HUES64 (cell line): ENCODE measurements around the gene MYLK.
"Not testable (repeated sequence)": the region's sequence is repeated elsewhere in the genome, so short reads cannot be mapped to it uniquely, and the experiment has no call there.

Experiments
- H3K27ac ChIP-seq: 2 replicates; pipeline ENCODE4 v1.7.0; 2013; ENCODE audit warnings: low read depth, low read length, inconsistent platforms
- H3K27me3 ChIP-seq: 2 replicates; pipeline ENCODE4 v1.6.1; 2013; ENCODE audit warnings: mild to moderate bottlenecking, low read length; ENCODE audit not compliant: insufficient read depth
- H3K36me3 ChIP-seq: 2 replicates; pipeline ENCODE4 v1.6.1; 2013; ENCODE audit warnings: mild to moderate bottlenecking, low read length; ENCODE audit not compliant: insufficient read depth
- H3K4me1 ChIP-seq: 2 replicates; pipeline ENCODE4 v1.6.1; 2013; ENCODE audit warnings: mild to moderate bottlenecking, low read length, moderate library complexity; ENCODE audit not compliant: insufficient read depth
- H3K4me3 ChIP-seq: 2 replicates; pipeline ENCODE4 v1.5.1; 2013; ENCODE audit warnings: mild to moderate bottlenecking, low read length, moderate library complexity
- H3K9ac ChIP-seq: 2 replicates; pipeline ENCODE4 v1.6.1; 2013; ENCODE audit warnings: mild to moderate bottlenecking, low read depth, low read length
- H3K9me3 ChIP-seq: 2 replicates; pipeline ENCODE4 v1.6.1; 2013; ENCODE audit warnings: low read depth, low read length; ENCODE audit not compliant: insufficient read depth
- WGBS: fragments of 150-250, 120-280 bp; methylation state at CpG from one replicate; pipeline ENCODE4 v1.1.7; 2013; ENCODE audit warnings: missing lambda C conversion rate; 5-methylcytosine and 5-hydroxymethylcytosine counted together

Gene MYLK

DNA sequence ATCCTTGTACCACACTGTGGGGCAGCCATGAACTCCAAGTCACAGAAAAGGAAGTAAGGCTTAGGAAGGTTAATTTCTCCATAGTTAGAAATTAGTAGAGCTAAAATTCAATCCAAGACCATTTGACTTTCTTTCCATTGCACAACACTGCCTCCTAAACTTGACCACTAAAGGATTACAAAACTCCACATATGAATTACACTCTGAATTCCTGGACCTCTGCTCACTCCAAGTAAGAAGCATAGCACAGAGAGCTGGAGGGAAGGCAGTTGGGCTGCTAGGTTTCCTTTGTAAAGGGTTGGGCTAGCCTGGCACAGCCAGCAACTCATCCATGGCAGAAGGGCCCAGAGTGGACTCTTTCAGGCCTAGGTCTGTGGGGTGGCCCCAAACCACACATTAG is 134.4 kb downstream of the MYLK start:
- no peaks in the 10 kb centered on the region for H3K36me3 ChIP-seq
- H3K27me3 ChIP-seq: no peaks in the 10 kb centered on the region
- no peak overlapping the region for H3K4me3 ChIP-seq
- no peak overlapping the region for H3K9ac ChIP-seq
- H3K4me1 ChIP-seq: peaks cover 10% of the 10 kb centered on the region; the same call in 1 of the 2 replicates
- no peak overlapping the region for H3K27ac ChIP-seq
- no peaks in the 10 kb centered on the region for H3K9me3 ChIP-seq

GRCh38 chr3:123745184-123745855 is 138.8 kb downstream of the MYLK start:
- Histone ChIP-seq H3K36me3 (no peaks in the 10 kb centered on the region), H3K9ac (no peak overlapping the region), H3K9me3 (no peaks in the 10 kb centered on the region), H3K4me1 (peaks cover 2% of the 10 kb centered on the region; the same call in 1 of the 2 replicates), H3K27ac (no peak overlapping the region), H3K27me3 (no peaks in the 10 kb centered on the region), H3K4me3 (no peak overlapping the region)
- 92% methylated on average over 1 of the region's 1 CpG for WGBS

DNA sequence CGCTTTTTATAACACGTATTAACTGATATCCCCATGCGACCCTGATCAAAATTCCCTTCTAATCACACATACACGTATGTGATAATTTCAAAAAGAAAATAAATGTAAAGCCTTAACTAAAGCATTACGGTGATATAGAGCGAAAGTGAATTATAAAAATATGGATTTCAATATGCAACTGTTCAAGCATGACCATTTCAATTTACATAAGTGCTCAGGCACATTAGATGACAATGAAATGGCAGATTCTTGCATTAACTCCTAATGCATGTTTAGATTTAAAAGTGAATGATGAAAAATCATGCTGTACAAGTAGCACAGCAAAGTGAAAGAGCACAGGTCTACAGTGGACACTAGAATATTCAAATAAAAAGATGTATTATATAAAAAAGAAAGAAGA is 140.1 kb downstream of the MYLK start:
- Histone ChIP-seq H3K4me1 (no peaks in the 10 kb centered on the region), H3K9ac (no peak overlapping the region), H3K9me3 (no peaks in the 10 kb centered on the region), H3K4me3 (no peak overlapping the region), H3K36me3 (no peaks in the 10 kb centered on the region), H3K27ac (no peak overlapping the region), H3K27me3 (no peaks in the 10 kb centered on the region)
- 98% methylated on average over 6 of the region's 6 CpGs for WGBS

DNA sequence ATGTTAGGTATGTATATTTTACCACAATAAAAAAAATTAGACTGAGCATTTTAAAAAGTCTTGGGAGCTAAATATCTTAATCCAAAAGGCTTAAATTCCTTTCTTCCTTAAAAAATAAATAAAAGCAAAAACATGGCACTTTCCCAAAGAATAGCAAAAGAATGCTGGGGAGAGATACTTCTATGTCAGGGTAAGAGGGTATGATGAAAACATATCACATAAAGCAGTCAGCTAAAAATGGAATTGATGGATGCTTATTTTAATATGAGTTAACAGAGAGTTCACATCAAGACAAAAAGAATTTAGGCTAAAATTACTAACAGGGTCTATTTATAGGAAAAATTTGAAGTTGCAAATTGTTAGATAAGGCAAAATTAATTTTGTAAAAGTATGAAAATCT is 141.0 kb downstream of the MYLK start:
- Histone ChIP-seq H3K4me3 (no peak overlapping the region), H3K9me3 (no peaks in the 10 kb centered on the region), H3K9ac (no peak overlapping the region), H3K36me3 (no peaks in the 10 kb centered on the region), H3K27ac (no peak overlapping the region), H3K4me1 (no peaks in the 10 kb centered on the region), H3K27me3 (no peaks in the 10 kb centered on the region)

DNA sequence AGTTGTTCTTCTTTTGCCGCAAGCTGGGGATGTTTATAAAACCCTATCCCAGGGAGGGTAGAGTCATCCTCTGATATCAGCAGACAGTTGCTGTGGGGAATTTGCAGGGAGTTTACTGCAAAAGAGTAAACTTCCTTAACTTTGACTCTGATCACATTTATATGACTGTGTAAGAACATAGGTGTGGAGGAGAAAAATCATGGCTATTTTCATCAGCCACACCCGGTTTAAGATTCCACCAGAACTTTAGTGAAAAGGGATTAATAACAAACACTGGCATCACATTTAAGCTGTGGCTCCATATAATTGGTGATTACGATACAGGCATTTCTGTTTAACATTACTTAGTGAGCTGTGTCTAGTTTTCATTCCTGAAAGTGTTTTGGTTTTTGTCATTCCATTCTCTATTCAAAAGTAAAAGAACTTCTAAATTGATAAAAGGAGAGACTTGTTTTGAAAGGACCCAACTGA is 143.1 kb downstream of the MYLK start:
- WGBS: 92% methylated on average over 3 of the region's 3 CpGs
- Histone ChIP-seq H3K4me3 (no peak overlapping the region), H3K36me3 (no peaks in the 10 kb centered on the region), H3K9me3 (no peaks in the 10 kb centered on the region), H3K4me1 (no peaks in the 10 kb centered on the region), H3K27ac (no peak overlapping the region), H3K9ac (no peak overlapping the region), H3K27me3 (no peaks in the 10 kb centered on the region)

DNA sequence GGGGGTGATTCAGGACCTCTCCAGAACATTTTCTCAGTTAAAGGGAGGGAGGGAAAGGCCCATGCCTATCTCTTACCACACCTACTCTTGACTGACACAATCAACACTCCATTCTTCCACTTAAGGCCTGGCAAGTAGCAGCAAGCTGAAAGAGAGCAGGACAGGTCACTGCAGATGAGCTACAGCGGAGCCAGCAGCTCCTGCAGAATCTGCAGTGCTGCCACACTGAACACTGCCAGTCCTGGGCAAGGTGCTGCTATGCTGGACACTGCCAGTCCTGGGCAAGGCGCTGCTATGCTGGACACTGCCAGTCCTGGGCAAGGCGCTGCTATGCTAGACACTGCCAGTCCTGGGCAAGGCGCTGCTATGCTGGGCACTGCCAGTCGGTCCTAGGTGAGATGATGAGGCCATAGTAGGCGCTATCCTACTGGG is 143.7 kb downstream of the MYLK start:
- H3K9ac ChIP-seq: no peak overlapping the region
- no peaks in the 10 kb centered on the region for H3K36me3 ChIP-seq
- H3K9me3 ChIP-seq: no peaks in the 10 kb centered on the region
- 96% methylated on average over 6 of the region's 6 CpGs for WGBS
- H3K27me3 ChIP-seq: no peaks in the 10 kb centered on the region
- H3K27ac ChIP-seq: no peak overlapping the region
- H3K4me3 ChIP-seq: no peak overlapping the region
- no peaks in the 10 kb centered on the region for H3K4me1 ChIP-seq

- H3K9me3 ChIP-seq: no peaks in the 10 kb centered on the region
- no peak overlapping the region for H3K9ac ChIP-seq
- no peak overlapping the region for H3K27ac ChIP-seq
- H3K4me1 ChIP-seq: no peaks in the 10 kb centered on the region
- H3K27me3 ChIP-seq: no peaks in the 10 kb centered on the region
- no peak overlapping the region for H3K4me3 ChIP-seq
- WGBS: 84% methylated on average over 2 of the region's 2 CpGs
- H3K36me3 ChIP-seq: no peaks in the 10 kb centered on the region
Observed at GRCh38 chr3:123739754-123740153, 144.4 kb downstream of the MYLK start.

DNA sequence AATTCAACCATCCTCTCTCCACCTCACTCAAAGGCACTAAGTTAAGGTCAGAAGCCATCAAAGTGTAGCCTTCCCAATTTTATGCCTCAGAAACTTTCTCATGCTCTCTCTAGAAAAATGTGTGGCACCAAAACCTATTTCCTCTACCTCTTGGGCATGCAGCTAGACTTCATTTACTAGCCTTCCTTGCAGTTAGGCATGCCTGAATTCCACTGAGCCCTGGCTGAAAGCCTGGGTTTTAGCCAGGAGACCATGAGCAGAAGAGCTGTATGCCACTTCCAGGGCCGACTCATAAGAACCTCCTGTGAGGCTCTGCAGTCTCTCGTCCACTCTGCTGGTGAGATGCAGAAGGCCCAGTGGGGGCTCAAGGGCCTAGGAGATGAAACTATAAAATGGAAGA is 145.0 kb downstream of the MYLK start:
- Histone ChIP-seq H3K4me3 (no peak overlapping the region), H3K4me1 (no peaks in the 10 kb centered on the region), H3K27me3 (no peaks in the 10 kb centered on the region), H3K9me3 (no peaks in the 10 kb centered on the region), H3K36me3 (no peaks in the 10 kb centered on the region), H3K27ac (no peak overlapping the region), H3K9ac (no peak overlapping the region)
- 84% methylated on average over 2 of the region's 2 CpGs for WGBS

DNA sequence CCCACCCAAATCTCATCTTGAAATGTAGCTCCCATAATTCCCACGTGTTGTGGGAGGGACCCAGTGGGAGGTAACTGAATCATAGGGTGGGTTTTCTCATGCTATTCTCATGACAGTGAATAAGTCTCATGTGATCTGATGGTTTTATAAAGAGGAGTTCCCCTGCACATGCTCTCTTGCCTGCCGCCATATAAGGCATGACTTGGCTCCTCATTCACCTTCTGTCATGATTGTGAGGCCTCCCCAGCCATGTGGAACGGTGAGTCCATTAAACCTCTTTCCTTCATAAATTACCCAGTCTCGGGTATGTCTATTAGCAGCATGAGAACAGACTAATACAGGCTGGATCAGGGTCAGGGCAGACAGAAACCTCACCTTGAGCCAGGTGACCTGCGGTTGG is 145.6 kb downstream of the MYLK start:
- not testable (repeated sequence) for H3K27me3 ChIP-seq, H3K9me3 ChIP-seq, H3K27ac ChIP-seq, H3K36me3 ChIP-seq, H3K9ac ChIP-seq, H3K4me1 ChIP-seq, H3K4me3 ChIP-seq
- WGBS: 98% methylated on average over 5 of the region's 5 CpGs

GRCh38 chr3:123737168-123737567 is 147.0 kb downstream of the MYLK start:
- no peak overlapping the region for H3K4me3 ChIP-seq
- no peak overlapping the region for H3K9ac ChIP-seq
- H3K36me3 ChIP-seq: no peaks in the 10 kb centered on the region
- H3K27ac ChIP-seq: no peak overlapping the region
- no peaks in the 10 kb centered on the region for H3K9me3 ChIP-seq
- no peaks in the 10 kb centered on the region for H3K27me3 ChIP-seq
- 95% methylated on average over 14 of the region's 14 CpGs for WGBS
- no peaks in the 10 kb centered on the region for H3K4me1 ChIP-seq

DNA sequence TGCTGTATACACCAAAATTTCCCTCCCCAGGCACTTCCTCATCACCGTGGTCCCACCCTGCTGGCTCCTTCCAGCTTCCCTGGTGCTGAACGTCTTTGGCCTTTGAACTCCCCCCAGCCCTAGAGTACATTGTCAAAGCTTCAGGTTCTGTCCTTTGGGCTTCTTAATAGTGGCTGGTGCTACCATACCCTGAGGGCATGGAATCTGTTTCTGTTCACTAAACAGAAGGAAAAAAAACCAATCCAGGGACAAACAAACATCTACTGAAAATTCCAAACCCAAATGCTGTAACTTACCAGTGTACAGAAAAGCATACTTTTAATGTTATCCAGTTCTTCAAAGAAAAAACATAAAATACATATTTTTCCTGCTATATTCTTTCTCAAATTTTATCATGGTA is 148.7 kb downstream of the MYLK start:
- no peaks in the 10 kb centered on the region for H3K9me3 ChIP-seq
- no peaks in the 10 kb centered on the region for H3K4me1 ChIP-seq

GRCh38 chr3:123734527-123734902 is 149.6 kb downstream of the MYLK start:
- no peaks in the 10 kb centered on the region for H3K36me3 ChIP-seq
- H3K9me3 ChIP-seq: no peaks in the 10 kb centered on the region
- H3K4me3 ChIP-seq: no peak overlapping the region
- H3K27me3 ChIP-seq: no peaks in the 10 kb centered on the region
- 77% methylated on average over 6 of the region's 6 CpGs for WGBS
- H3K27ac ChIP-seq: no peak overlapping the region
- no peaks in the 10 kb centered on the region for H3K4me1 ChIP-seq
- no peak overlapping the region for H3K9ac ChIP-seq

More for the DNA sequence above, 148.7 kb downstream of the MYLK start:
- WGBS: 73% methylated on average over 2 of the region's 2 CpGs
- H3K36me3 ChIP-seq: no peaks in the 10 kb centered on the region
- no peaks in the 10 kb centered on the region for H3K27me3 ChIP-seq
- no peak overlapping the region for H3K9ac ChIP-seq
- no peak overlapping the region for H3K27ac ChIP-seq
- H3K4me3 ChIP-seq: no peak overlapping the region
